ENCODE data around the gene RBMXL2. TPM values are rescaled to one million over a fixed set of nuclear protein-coding genes. Genes with fewer than 3 reads are reported as not detected.
A peak's percentile ranks its signal among the peaks of the same experiment; 100 is the strongest.

RBMXL2 gene
- total RNA-seq, 1 donor from 2014 or later: not detected

DNA sequence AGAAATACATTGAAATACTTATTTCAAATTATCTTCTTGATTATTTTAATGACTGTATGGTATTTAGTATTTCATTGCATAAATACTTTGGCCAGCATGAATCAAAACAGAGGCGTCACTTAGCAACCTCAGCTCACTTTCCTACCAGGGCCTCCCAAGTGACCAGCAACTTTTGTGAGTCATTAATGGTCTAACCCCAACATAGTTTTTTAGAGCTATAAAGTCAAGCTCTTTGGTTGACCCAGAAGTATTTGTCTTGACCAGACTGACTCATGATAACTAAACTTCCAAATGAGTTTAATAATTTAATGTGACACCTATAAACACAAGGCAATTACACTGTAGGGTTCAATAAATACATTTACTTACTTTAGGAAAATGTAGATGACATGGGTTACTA, 27.9 kb upstream of the RBMXL2 start:
- DNase-seq (ENCODE audit: low read depth) (peak; percentile 3), FAIRE-seq (no peak)
- H3K36me3 ChIP-seq (ENCODE audit: control insufficient read depth, insufficient read depth, low read length): no peaks in the 10 kb centered on the region
- H3K4me3 ChIP-seq (ENCODE audit: low read depth, low read length): no peak overlapping the region
- no peaks in the 10 kb centered on the region for H3K27me3 ChIP-seq (ENCODE audit: control insufficient read depth, insufficient read depth, low read length)
- TF ChIP-seq, protein P1, sequence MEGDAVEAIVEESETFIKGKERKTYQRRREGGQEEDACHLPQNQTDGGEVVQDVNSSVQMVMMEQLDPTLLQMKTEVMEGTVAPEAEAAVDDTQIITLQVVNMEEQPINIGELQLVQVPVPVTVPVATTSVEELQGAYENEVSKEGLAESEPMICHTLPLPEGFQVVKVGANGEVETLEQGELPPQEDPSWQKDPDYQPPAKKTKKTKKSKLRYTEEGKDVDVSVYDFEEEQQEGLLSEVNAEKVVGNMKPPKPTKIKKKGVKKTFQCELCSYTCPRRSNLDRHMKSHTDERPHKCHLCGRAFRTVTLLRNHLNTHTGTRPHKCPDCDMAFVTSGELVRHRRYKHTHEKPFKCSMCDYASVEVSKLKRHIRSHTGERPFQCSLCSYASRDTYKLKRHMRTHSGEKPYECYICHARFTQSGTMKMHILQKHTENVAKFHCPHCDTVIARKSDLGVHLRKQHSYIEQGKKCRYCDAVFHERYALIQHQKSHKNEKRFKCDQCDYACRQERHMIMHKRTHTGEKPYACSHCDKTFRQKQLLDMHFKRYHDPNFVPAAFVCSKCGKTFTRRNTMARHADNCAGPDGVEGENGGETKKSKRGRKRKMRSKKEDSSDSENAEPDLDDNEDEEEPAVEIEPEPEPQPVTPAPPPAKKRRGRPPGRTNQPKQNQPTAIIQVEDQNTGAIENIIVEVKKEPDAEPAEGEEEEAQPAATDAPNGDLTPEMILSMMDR (IDR thresholded peaks at IDR 0.05; ENCODE audit: insufficient read depth, low read length, severe bottlenecking): no peak

DNA sequence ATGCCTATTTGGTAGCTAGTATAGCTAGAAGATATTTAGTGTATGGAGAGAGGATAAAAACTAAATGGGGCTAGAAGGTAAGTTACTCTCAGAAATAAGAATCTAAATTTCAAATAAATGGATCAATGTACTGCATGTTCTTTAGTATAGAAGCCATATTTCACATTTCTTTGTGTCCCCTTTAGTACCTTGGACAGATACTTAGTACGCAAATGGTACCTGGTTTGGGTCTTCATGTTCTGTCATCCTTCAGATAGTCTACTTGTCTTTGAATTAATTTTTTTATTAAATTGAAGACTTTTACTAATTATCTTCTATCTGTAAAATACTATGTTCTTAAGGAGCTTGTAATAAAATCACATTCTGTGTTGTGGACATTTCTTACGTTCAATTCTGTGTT, 26.3 kb upstream of the RBMXL2 start:
- TF ChIP-seq, protein P1 (IDR thresholded peaks at IDR 0.05; ENCODE audit: insufficient read depth, low read length, severe bottlenecking): no peak
- DNase-seq (ENCODE audit: low read depth) (no peak), FAIRE-seq (no peak)
- Histone ChIP-seq H3K36me3 (ENCODE audit: control insufficient read depth, insufficient read depth, low read length) (no peaks in the 10 kb centered on the region), H3K27me3 (ENCODE audit: control insufficient read depth, insufficient read depth, low read length) (no peaks in the 10 kb centered on the region), H3K4me3 (ENCODE audit: low read depth, low read length) (no peak overlapping the region)

DNA sequence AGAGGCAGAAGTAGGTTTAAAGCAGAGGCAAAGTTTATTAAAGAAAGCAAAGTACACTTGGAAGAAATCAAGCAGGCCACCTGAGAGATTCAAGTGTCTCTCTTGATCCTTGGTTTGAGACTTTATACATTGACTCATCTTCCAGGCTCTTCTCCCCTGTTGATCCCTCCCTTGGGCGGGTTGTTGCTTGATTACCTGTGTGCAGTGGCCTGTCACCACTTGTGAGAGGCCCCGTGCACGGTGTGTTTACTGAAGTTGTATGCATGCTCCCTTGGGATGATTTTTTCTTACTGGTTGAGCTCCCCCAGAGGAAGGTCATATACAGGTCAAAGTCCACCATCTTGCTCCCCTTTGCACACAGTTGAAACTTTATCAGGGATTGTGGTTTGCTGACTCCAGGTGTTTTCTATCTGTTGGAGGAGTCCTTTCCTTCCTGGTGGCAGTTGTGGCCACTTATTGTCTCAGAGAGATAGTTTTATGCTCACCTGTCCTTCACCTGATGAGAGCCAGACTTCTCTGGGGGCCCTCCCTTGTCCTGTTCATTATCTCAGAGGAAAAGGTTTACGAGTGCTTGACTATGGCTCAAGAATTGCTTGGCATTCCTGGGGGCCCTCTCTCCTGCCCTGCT, 16.3 kb upstream of the RBMXL2 start:
- Histone ChIP-seq H3K36me3 (ENCODE audit: control insufficient read depth, insufficient read depth, low read length) (no peaks in the 10 kb centered on the region), H3K27me3 (ENCODE audit: control insufficient read depth, insufficient read depth, low read length) (no peaks in the 10 kb centered on the region), H3K4me3 (ENCODE audit: low read depth, low read length) (no peak overlapping the region)
- FAIRE-seq: peak; percentile 91
- peak; percentile 46 for DNase-seq (ENCODE audit: low read depth)
- TF ChIP-seq, protein P1 (IDR thresholded peaks at IDR 0.05; ENCODE audit: insufficient read depth, low read length, severe bottlenecking): no peak

DNA sequence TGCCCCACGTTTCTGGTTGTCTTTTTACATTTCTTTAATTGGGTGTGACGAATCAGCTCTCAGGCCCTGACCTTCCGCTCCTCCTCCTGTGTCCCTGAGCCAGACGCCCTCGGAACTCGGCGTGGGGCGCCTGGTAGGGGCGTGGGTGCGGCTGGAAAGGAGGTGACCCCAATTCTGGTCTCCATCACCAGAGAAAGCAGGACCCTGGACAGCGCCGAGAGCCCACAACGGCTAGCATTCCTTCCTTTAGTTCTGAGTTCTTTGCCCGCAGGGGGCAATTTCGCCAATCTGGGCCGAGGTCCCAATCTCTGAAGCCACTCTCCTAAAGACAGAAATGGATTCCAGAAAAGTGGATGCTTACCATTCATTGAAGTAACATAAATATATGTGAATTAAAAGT, 11.7 kb upstream of the RBMXL2 start:
- FAIRE-seq: no peak
- no peaks in the 10 kb centered on the region for H3K36me3 ChIP-seq (ENCODE audit: control insufficient read depth, insufficient read depth, low read length)
- no peaks in the 10 kb centered on the region for H3K27me3 ChIP-seq (ENCODE audit: control insufficient read depth, insufficient read depth, low read length)
- TF ChIP-seq, protein P1 (IDR thresholded peaks at IDR 0.05; ENCODE audit: insufficient read depth, low read length, severe bottlenecking): no peak
- no peak overlapping the region for H3K4me3 ChIP-seq (ENCODE audit: low read depth, low read length)
- DNase-seq (ENCODE audit: low read depth): no peak

DNA sequence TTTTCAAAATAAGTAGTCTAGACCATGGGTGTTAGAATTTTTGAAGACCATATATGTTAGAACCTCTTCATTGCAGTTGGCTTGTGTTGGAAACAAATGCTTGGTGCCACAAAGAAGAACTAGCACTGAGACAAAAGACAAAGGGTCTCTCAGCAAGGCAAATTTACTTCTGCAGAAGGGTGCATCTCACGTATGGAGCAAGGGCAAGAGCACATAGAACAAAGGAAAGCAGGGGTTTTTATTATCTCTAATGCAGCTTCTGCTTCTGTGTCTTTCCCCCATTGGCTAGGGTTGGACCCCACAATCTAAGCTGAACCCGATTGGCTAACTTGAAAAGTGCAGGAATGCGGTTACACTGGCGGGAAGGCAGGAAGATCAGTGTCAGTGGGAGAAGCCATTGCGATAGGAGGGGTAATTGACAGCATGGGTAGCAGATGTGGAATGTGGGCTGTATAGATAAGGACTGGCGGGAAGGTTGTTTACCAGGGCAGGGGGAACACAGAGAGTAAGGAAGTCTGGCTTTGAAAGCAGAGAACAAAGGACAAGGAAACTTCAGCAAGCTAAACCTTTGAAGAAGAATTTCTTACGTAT, 9.2 kb upstream of the RBMXL2 start:
- TF ChIP-seq, protein P1 (IDR thresholded peaks at IDR 0.05; ENCODE audit: insufficient read depth, low read length, severe bottlenecking): no peak
- FAIRE-seq (peak; percentile 62), DNase-seq (ENCODE audit: low read depth) (no peak)
- Histone ChIP-seq H3K36me3 (ENCODE audit: control insufficient read depth, insufficient read depth, low read length) (no peaks in the 10 kb centered on the region), H3K4me3 (ENCODE audit: low read depth, low read length) (no peak overlapping the region), H3K27me3 (ENCODE audit: control insufficient read depth, insufficient read depth, low read length) (no peaks in the 10 kb centered on the region)

DNA sequence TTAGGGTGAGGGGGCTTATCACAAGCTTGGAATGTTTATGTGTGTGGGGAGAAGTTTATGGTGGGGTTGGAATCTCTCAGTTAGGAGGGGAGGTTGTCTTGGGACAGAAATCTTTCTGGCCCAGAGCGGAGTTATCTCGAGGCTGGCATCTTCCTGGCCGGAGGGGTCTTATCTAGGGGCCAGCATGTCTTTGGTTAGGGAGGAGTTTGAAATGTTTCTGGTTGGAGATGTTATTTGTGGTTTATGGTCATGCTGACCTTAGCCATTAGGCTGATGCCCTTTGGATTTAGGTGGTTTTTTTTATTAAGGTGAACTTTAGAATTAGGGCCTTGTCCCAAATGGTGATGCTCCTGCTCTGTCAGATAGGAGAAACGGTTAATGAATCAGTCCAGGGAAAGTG, 7.9 kb upstream of the RBMXL2 start:
- TF ChIP-seq, protein P1 (IDR thresholded peaks at IDR 0.05; ENCODE audit: insufficient read depth, low read length, severe bottlenecking): no peak
- DNase-seq (ENCODE audit: low read depth): no peak
- Histone ChIP-seq H3K4me3 (ENCODE audit: low read depth, low read length) (no peak overlapping the region), H3K36me3 (ENCODE audit: control insufficient read depth, insufficient read depth, low read length) (no peaks in the 10 kb centered on the region), H3K27me3 (ENCODE audit: control insufficient read depth, insufficient read depth, low read length) (no peaks in the 10 kb centered on the region)
- no peak for FAIRE-seq
